Erythroblast (primary cell): ENCODE results near the gene TMEM221.

Experiments
- GATA1 ChIP-seq: IDR thresholded peaks from 2 replicates; pipeline ENCODE4 v1.6.1; 2011; ENCODE audit warnings: low read depth, mild to moderate bottlenecking, control low read depth, low read length, moderate library complexity
- POLR2A ChIP-seq: IDR thresholded peaks from 2 replicates; pipeline ENCODE4 v1.6.1; 2011; ENCODE audit warnings: mild to moderate bottlenecking, low read length

DNA sequence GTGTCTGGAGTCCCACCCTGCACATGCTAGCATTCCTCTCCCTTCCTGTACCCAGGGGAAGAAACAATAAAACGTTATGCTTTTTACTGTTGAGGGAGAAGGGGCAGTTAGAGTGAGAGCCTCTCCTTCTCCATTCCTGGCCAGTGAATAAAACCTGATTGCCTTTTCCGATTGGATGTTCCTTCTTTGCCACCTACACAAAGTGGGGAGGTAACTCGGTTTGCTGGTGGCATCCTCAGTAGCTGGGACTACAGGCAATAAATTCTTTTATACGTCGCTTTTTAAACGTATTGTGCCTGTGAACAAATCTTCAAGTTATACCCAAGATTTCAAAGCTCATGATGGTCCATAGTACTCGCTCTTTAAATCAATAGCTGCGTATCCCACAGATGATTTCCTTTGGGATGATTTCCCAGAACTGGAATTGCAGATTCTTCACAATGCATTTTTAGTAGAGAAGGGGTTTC, 29.3 kb downstream of the TMEM221 start:
- TF ChIP-seq POLR2A (no peak), GATA1 (no peak)
